Renal cortical epithelial cell (primary cell): ENCODE results near the gene HBB. TPM values are rescaled to one million over a fixed set of nuclear protein-coding genes. Genes with fewer than 3 reads are reported as not detected.
A peak's percentile ranks its signal among the peaks of the same experiment; 100 is the strongest.
"Not testable (repeated sequence)": the region's sequence is repeated elsewhere in the genome, so short reads cannot be mapped to it uniquely, and the experiment has no call there.

ENCODE experiments used
- DNase-seq: peaks from one replicate; pipeline ENCODE4 v3.0.0-alpha.2; 2011; ENCODE audit warnings: low read depth
- total RNA-seq: library from RNA; depleted of rRNA; stranded (reverse); fragments of >200 nt; gene quantifications from 2 replicates; pipeline ENCODE4 v1.2.3, GENCODE V29; 2014

The HBB gene
- total RNA-seq: not detected in 2 replicates

DNA sequence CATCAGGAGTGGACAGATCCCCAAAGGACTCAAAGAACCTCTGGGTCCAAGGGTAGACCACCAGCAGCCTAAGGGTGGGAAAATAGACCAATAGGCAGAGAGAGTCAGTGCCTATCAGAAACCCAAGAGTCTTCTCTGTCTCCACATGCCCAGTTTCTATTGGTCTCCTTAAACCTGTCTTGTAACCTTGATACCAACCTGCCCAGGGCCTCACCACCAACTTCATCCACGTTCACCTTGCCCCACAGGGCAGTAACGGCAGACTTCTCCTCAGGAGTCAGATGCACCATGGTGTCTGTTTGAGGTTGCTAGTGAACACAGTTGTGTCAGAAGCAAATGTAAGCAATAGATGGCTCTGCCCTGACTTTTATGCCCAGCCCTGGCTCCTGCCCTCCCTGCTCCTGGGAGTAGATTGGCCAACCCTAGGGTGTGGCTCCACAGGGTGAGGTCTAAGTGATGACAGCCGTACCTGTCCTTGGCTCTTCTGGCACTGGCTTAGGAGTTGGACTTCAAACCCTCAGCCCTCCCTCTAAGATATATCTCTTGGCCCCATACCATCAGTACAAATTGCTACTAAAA is at the start of gene HBB:
Gene HBB, minus strand, starts transcription at position 340 of the 579 bp plus-strand sequence. Its CDS starts 50 bp downstream, at position 290.
- no peak for DNase-seq

GRCh38 chr11:5275369-5276110 is 48.7 kb upstream of the HBB start:
- no peak for DNase-seq

GRCh38 chr11:5274395-5274794 is 47.5 kb upstream of the HBB start:
- DNase-seq: no peak

DNA sequence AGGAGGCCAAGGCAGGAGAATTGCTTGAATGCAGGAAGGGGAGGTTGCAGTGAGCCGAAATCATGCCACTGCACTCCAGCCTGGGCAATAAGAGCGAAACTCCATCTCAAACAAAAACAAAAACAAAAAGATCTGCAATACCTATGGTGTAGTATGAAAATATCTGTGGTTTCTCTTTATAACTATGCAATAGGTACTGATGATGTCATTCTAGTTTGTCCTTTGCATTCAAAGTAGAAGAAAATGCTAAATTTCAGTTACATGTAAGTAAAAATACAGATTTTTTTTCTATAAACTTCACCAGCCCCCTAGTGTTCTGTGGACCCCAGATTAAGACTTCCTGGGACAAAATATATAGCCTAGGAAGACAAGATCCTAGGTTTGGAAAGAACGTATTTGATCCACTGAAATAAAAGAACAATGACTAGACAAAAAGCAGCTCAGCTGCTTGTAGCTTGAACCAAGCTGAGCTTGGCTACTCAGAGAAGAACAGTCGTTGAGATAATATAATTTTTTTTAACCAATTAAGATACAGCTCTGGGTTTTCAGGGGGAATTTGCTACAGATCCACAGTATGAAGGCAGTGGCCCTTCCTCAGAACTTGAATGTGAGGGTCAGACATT is 45.6 kb upstream of the HBB start:
- DNase-seq: no peak

DNA sequence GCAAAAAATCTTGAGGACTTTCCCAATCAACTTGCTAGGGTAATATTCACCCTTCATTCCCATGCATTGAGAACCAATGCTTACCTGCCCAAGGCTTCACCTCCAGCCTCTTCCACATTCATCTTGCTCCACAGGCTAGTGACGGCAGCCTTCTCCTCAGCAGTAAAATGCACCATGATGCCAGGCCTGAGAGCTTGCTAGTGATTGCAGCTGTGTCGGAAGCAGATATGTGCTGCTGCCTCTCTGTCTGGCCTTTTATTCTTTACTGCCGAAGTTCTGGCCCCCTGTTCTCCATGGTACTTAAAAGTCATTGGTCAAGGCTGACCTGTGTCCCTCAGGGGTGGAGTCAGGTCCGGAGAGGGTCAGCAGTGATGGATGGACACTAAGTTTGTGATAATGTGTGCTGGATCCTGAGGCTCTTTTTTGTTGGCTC is 42.9 kb upstream of the HBB start, which contains the start of gene HBE1:
Gene HBE1, minus strand, starts transcription at position 231 of the 433 bp plus-strand sequence. Its CDS starts 55 bp downstream, at position 176.
- no peak for DNase-seq

- no peak for DNase-seq
Measured at GRCh38 chr11:5267033-5267563, 40.2 kb upstream of the HBB start.

DNA sequence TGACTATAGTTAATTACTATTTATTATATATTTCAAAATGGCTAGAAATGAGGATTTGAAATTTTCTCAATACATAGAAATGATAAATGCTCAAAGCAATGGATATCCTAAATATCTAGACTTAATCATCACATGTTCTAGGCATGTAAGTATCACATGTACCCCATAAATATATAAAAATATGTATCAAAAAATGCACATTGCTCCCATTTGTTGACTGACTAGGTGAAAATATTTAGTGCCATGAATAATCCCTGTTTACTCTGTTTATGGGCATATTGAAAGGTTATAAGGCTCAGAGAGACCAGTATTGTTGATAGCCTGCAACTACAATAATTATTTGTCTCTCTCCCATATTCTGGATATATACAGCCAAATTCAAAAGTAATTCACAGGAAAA is 39.7 kb upstream of the HBB start:
- no peak for DNase-seq

DNA sequence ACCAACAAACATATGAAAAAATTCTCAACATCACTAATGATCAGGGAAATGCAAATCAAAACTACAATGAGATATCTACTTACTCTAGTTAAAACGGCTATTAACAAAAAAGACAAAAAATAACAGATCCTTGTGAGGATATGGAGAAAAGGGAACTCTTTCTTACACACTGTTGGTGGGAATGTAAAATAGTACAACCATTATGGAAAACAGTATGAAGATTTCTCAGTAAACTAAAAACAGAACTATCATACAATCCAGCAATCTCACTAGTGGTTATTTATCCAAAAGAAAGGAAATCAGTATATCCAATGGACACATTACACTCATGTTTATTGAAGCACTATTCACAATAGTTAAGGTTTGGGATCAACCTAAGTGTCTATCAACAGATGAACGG is 39.0 kb upstream of the HBB start:
- DNase-seq: no peak

- peak; percentile 38 for DNase-seq
Measured at GRCh38 chr11:5258543-5259262, 31.8 kb upstream of the HBB start.

DNA sequence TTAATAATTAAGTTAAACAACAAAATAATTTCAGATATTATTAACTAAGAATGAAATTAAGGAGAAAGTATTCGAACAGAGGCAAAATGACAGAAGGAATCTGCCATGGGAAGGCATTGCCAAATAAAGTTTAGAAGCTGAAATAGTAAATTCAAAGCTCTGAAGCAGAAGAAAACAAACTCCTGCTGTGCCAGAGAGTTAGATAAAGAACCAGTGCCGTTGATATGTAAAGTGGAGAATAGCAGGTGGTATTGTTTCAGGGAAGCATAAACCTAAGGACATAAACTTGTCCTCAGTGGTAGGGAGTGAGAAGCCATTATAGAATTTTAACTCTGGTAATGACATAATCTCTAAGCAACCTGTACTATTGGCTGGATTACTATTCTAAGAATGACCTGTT is 30.4 kb upstream of the HBB start:
- no peak for DNase-seq

GRCh38 chr11:5254646-5255413 is 28.0 kb upstream of the HBB start, which contains the start of gene HBG2:
HBG2 (minus strand) TSS chr11:5254781; CDS start chr11:5254728, 53 bp downstream.
- not testable (repeated sequence) for DNase-seq

GRCh38 chr11:5254023-5254422 is 27.2 kb upstream of the HBB start:
- DNase-seq: not testable (repeated sequence)

- DNase-seq: not testable (repeated sequence)
Measured at GRCh38 chr11:5253440-5253839, 26.6 kb upstream of the HBB start.

GRCh38 chr11:5252919-5253265 is 26.0 kb upstream of the HBB start:
- DNase-seq: no peak

DNA sequence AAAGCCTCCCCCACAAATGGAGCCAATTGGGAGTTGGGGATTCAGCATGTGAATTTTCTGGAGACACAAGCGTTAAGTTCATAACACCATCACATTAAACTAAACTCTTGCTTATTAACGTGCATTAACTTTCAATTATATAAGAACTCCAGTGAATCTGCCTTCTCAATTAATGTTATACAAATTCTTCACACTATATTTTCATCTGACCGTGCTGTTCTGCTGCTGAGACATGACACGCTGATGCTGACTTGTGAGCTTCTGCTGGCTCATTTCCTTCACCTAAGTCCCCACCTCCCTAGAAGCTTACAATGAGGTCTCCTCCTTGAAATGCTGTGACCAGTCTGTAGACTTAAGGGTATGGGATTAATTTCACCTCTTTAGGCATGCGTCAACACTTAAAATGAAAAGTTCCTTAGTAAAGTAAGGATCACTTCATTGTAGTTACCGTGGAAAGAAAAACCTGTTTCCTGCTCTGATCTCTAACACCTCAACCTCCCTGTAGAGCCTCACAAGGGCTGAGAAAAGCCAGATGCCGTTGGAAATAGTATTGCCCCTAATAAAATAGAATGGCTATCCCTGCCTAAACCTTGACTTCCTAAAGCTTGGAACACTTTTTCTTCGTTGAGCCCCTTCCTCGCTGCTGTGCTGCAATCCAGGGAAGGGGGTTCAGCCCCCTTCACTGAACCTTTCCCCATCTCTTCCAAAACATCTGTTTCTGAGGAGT is 25.5 kb upstream of the HBB start:
- no peak for DNase-seq

DNA sequence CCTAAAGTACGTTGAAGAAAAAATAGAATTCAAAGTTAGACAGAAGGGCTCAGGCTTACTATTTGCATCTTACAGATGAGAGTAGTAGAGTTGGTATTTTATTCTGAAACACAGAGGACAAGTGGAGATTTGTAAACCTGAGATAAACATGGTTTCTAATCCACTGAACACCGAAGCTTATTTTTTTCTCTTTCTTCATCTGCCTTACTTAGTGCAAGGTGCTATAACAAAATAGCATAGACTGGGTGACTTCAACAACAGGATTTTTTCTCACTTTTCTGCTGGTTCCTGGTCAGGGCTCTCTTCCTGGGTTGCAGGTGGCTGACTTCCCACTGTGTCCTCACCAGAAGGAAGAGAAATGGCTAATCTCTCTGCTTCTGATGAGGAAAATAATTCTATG is 24.9 kb upstream of the HBB start:
- no peak for DNase-seq

DNA sequence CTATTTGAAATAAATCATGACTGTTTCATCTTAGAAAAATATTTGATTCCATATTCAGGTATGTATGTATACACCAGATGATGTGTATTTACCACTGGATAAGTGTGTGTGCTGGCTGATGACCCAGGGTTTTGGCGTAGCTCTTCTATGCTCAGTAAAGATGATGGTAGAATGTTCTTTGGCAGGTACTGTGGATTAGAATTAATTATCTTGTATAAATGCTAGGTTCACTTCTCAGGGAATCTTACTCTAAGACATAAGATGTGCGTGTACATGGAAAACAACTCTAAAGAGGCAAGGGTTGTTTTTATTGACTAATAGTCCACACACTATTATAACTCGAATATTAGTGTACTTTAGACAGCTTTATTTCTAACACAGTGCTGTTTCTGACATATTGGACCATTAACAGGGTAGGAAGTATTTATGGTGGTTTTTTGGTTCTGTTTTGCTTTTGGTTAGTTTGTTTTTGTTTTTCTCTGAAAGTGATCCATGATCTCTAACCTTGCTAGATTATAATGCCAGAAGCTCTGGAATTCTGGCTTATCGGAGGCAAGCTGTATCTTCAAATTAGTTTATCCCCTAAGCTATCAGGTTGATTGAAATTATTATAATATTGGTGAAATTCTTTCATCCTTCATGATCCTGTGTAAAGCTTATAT is 23.8 kb upstream of the HBB start:
- no peak for DNase-seq

- not testable (repeated sequence) for DNase-seq
Measured at GRCh38 chr11:5249807-5250396, 23.0 kb upstream of the HBB start, which contains the start of gene HBG1. HBG1 (minus strand) TSS chr11:5249857; CDS start chr11:5249804, 53 bp downstream.

- not testable (repeated sequence) for DNase-seq
Measured at GRCh38 chr11:5248498-5248897, 21.6 kb upstream of the HBB start.
